ENCODE measurements around the gene NKX1-1.

The NKX1-1 gene

GRCh38 chr4:1416051-1416947 lies 10.1 kb upstream of the NKX1-1 start:
- DNase-seq: no peak

GRCh38 chr4:1415681-1415981 lies 9.4 kb upstream of the NKX1-1 start:
- no peak for DNase-seq

DNA sequence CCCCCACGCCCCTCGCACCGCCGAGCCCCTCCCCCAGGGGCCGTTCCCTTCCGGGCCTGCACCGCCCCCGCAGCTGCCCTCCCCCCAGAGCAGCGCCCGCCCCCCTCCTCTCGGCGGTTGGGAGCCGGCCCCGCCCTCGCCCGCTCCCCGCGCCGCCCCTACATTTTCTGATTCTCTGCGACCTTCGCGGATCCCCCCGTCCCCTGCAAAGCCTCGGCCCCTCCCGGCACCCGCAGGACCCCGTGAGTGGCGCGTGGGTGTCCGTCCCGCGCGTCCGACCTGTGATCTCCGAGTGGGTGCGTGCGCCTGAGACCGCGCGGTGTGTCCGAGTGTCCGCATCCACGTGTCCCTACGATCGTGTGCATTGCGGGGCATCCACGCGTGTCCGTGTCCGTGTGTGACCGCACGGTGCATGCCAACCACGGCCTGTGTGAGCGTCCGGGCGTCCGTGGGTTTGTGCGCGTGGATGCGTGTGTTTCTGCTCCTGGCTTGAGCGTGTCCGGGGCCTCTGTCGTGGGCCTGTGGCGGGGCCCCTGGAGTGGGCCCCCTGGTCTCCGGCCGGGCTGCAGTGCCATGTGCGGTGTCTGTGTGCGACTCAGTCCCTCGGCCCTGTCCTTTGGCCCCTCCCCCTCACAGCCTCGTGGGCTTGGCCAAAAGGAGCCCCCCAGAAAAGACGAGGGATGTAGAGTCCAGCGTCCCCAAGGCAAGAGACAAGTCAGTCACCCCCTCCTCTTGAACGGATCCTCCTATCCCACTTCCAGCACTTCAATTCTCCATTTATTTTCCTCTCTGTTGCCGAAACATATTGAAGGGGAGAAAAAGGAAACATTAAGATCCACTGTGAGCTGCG lies 8.8 kb upstream of the NKX1-1 start:
- no peak for DNase-seq

- DNase-seq: no peak
These were observed 7.6 kb upstream of the NKX1-1 start for GRCh38 chr4:1413687-1414479.

- no peak for DNase-seq
These were observed 7.0 kb upstream of the NKX1-1 start for GRCh38 chr4:1413204-1413663.

GRCh38 chr4:1412376-1413203 lies 6.3 kb upstream of the NKX1-1 start:
- no peak for DNase-seq

DNA sequence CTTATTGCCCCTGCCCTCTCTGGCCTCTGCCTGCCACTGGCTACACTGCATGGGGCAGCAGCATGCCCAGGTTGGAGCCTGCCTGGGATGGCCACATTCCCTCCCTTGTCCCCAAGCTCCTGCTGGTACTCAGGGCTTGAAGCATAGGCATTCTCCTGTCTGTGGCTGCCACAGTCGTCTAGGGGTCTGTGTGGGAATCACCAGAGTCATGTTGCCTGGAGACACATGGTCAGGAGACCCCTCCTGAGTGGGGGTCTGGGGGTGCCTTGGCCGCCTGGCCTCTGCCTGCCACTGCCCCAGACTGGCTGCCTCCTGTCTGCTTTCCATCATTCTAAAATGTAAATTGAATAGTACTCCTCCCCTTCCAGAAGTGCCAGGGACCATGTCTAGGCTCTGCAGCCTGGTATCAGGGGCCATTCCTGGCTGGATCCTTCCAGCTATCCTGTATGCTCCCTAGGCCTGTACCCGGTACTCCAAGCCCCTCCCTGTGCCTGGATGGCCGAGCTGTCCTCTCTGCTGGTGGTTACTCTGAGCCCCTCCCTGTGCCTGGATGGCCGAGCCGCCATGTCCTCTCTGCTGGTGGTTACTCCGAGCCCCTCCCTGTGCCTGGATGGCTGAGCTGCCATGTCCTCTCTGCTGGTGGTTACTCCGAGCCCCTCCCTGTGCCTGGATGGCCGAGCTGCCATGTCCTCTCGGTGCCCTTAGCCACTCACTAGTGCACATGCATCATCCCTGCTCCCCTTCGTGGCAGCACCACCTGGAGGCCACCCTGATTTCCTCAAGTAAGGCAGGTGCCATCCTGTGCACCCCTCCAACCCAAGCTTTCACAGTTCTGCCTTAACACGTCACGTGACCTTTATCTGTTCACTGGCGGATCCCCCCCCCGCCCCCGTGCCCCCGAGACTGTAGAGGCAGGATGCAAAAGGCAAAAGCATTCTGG lies 5.5 kb upstream of the NKX1-1 start:
- DNase-seq: no peak

GRCh38 chr4:1410491-1411325 lies 4.5 kb upstream of the NKX1-1 start:
- DNase-seq: peak; percentile 56

DNA sequence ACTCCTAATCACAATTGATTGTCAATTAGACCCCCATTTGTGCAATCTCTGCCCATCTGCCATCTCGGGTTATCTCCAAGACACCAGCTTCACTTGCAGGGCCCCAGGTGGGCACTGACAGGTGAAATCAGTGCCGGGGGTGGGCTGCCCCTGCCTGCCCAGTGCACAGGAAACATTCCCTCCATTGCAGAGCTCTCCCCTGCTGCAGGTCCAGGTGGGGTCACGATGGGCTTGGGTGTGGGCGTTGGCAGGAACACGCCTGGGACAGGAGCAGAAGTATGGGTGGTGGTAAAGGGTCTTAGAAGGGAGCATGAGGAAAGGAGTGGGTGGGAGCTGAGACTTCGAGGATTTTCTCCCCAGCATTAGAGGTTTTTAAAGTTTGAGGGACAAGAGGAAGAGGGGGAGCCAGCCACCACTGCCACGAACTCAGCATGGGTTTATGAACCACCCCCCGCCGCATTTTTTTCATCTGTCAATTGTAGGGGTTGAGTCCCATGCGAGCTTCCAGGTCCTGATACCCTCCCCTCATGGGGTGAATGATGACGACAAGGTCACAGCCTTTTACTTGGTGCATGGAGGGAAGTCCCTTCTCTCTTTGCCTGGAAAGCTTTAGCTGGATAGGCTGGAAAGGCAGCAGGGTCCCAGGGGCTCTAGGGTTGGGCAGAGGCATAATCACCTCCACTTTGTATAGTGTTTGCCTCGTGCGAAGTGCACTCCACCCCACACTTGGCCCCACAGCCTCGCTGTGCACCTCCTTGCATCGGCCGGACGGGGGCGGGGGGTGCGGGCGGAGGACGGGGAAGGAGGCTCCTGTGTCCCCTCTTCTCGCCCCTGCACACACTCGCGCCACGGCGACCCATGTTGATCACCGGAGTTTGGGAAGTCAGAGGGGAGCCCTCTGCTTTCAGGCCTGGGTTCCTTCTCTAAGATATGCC lies 3.5 kb upstream of the NKX1-1 start:
- no peak for DNase-seq

DNA sequence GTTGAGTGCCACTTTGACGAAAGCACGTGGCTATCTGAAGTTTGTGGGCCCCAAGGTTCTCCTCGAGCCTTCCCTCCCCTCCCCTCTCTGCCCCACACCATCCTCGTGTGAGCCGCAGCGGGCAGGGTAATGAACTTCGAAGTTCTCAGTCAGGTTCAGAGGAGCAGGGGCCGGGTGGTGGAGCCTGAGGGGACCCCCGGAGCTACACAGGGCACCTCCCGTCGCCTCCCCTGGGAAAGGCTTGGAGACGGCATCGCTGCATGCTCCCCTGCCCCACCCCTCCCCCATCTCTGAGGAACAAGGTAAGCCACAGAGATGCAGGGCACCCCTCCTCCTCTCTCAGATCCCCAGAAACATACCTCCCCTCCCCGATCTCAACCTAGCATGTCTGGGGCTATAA lies 2.8 kb upstream of the NKX1-1 start:
- no peak for DNase-seq

GRCh38 chr4:1408418-1408817 lies 2.2 kb upstream of the NKX1-1 start:
- DNase-seq: no peak

DNA sequence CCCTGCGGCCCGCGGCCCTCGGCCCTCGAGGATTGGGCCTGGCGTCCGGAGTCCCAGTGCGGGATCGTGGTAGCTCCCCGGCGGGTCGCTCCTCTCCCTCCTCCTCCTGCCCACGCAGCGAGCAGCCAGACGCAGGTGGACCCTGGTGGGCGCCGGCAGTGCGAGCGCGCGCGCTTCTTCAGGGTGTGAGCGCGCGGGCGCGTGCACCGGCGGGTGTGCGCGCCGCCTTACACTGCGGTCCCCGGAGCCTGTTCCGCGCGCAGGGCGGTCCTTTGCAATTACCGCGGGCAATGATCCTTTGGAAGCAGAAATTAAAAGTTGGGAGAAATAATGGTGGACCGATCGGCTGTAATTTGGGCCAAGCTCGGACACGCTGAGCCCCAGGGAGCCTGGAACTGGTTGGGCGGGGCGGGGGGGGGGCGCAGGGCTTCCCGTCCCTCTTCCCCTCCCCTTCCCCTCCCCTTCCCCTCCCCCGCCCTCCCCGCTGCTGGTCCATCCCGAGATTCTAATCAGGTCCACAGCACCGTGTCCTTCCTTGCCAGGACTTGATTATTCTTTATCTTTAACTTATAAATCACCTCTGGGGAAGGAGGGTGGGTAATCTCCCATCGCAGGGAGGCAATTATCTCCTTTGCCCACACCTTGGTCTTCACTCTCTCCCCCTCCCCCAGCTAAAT lies 1.6 kb upstream of the NKX1-1 start:
- no peak for DNase-seq

- DNase-seq: no peak
These were observed 877 bp upstream of the NKX1-1 start for GRCh38 chr4:1406981-1407656.

DNA sequence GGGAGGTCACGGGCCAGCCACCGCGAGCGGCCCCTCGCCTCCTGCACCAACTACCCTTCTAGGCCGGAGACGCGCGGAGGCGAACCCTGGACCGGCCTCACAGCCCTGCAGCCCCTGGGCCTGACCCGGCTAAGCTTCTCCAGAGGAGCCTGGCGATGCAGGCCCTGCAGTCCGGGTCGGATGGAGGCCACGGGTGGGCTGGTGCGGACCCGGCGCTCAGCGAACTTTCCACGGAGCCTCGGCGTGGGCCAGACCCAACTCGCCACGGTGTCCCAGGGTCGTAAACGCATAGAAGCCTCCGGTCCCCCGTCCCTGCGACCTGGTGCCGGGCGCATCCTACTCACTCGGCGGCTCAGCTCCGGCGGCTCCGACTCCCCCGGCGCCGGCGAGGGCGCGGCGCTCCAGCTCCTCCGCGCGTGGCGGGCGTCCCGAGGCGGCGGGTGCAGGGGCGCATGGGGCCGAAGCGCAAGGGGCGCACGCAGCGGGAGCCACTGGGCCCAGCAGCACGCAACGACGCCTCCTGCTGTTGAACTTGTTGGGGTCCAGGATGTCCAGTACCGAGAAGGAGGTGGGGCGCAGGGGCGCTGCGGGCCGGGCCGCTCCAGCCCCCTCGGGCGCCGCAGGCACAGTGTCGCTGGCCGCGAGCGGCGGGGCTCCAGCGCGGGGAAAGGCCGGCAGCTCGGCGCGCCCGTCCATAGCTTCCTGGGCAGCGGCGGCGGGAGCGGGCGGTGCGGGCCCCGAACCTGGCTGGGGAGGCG lies 427 bp downstream of the NKX1-1 start:
- no peak for DNase-seq

DNA sequence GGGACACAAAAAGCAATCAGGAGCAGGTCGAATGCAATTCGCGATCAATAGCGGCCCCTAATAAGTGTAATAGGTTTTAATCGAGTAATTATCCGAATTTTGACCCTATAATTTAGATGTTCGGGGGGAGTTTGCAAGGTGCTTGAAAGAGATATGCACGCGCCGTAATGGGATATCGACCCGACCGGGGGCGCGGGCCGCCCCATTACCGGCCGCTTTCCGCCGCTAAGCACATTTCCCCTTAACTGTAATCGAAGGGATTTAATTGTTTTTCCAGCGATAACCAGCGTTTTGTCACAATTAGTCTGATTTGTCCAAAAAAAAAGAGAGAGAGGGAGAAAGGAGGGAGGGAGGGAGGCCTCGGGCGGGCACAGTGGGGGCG lies 997 bp downstream of the NKX1-1 start:
- DNase-seq: no peak

DNA sequence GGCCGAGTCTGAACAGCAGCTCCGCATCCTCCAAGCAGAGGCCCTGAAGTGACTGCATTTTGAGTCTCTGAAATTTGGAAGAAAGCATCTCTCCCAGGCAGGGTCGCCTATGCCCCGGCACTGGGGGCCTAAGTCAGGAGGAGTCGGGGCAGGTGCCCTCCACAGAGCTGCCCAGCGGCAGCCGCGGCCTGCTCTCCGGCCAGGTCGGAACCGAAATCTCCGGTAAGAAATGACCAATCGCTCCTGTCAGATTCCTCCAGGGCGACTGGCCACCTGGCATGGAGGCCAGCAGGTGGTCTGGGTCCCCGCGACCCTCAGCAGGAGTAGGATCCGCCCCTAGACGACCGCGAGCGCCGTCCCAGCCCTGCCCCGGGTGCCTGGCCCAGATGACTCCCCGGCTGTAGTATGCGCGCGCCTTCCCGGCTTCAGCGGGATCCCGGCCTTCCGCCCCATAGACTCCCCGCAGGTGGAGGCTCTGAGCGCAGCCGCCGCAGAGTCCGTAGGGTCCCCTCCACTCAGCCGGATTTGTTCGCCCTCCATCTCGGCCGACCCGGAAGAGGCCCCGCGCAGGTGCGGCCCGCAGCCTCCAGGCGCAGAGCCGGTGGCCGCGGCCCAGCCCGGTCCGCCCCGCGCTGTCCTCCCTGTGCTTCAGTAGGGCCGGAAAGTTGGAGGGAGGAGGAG lies 1.5 kb downstream of the NKX1-1 start:
- DNase-seq: no peak
